Ovary (tissue), 3 donors: ENCODE measurements around the gene ENOX1.

Experiments used
- POLR2A ChIP-seq: fragments of 450-650 bp; IDR thresholded peaks from one replicate; pipeline ENCODE4 v1.6.1; 2017; ENCODE audit warnings: antibody characterized with exemption, mild to moderate bottlenecking, moderate library complexity
- TF ChIP-seq, protein P1 (sequence below), 3 donors: fragments of 450-650 bp in 2 of 3; fragments of 200-600 bp in 1 of 3; IDR thresholded peaks; one replicate each; pipeline versions ENCODE4 v1.5.1 to v1.8.0; 2016 to 2022; ENCODE audit warnings: antibody characterized with exemption in 3 of 3, mild to moderate bottlenecking in 1 of 3
- donor health status: DM: no; HTN: no; CAD: no.

DNA sequence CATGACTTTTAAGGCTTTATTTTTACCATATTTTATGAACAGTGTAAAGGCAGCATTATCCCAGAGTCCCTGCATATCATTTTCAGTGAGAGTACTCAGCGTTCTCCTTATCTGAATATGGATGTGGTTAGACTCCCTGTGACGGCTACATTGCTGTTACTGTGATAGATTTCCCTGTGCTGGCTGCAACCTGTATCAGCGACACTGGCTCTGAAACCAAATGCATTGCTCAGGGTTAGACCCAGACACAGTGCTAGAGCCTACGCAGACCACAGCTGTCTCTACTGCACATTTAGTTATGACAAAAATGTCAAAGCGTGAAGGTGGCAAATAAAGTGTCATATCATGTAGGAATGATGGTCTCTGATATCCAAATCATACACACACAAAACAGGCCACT is 138.0 kb downstream of the ENOX1 start:
- TF ChIP-seq, protein P1, sequence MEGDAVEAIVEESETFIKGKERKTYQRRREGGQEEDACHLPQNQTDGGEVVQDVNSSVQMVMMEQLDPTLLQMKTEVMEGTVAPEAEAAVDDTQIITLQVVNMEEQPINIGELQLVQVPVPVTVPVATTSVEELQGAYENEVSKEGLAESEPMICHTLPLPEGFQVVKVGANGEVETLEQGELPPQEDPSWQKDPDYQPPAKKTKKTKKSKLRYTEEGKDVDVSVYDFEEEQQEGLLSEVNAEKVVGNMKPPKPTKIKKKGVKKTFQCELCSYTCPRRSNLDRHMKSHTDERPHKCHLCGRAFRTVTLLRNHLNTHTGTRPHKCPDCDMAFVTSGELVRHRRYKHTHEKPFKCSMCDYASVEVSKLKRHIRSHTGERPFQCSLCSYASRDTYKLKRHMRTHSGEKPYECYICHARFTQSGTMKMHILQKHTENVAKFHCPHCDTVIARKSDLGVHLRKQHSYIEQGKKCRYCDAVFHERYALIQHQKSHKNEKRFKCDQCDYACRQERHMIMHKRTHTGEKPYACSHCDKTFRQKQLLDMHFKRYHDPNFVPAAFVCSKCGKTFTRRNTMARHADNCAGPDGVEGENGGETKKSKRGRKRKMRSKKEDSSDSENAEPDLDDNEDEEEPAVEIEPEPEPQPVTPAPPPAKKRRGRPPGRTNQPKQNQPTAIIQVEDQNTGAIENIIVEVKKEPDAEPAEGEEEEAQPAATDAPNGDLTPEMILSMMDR (IDR thresholded peaks at IDR 0.05): no peak
- TF ChIP-seq POLR2A: no peak
